ENCODE data around the gene CD2. TPM values are rescaled to one million over a fixed set of nuclear protein-coding genes. Genes with fewer than 3 reads are reported as not detected.

Gene CD2
- total RNA-seq, 4 donors from 2014 or later, result 1.9 to 9.7 (median 2.6) TPM

GRCh38 chr1:116769994-116770393 is 15.8 kb downstream of the CD2 start:
- TF ChIP-seq POLR2A (IDR thresholded peaks at IDR 0.05) (no peak), CTCF (IDR thresholded peaks at IDR 0.05) (no peak)
- DNase-seq, result no peak
- H3K4me3 ChIP-seq (replicated peaks in 1 of 3), result no peak overlapping the region
- H3K9me3 ChIP-seq, result no peaks in the 10 kb centered on the region
- intact Hi-C loops (cut with DNase I), result no loop called here
- H3K36me3 ChIP-seq, result no peaks in the 10 kb centered on the region
- no peak overlapping the region for H3K27ac ChIP-seq
- no peaks in the 10 kb centered on the region for H3K27me3 ChIP-seq
- H3K4me1 ChIP-seq, result no peaks in the 10 kb centered on the region
- WGBS, 2 donors, result 80 to 91% methylated on average over 9 of the region's 9 CpGs

GRCh38 chr1:116770625-116771024 is 16.4 kb downstream of the CD2 start:
- TF ChIP-seq POLR2A (IDR thresholded peaks at IDR 0.05) (no peak), CTCF (IDR thresholded peaks at IDR 0.05) (no peak)
- intact Hi-C loops (cut with DNase I), result no loop called here
- 78 to 84% methylated on average over 5 of the region's 5 CpGs for WGBS, 2 donors

GRCh38 chr1:116771997-116772647 is 17.9 kb downstream of the CD2 start:
- Histone ChIP-seq H3K27me3 (no peaks in the 10 kb centered on the region), H3K27ac (no peak overlapping the region), H3K4me1 (no peaks in the 10 kb centered on the region), H3K4me3 (replicated peaks in 1 of 3) (no peak overlapping the region), H3K9me3 (no peaks in the 10 kb centered on the region), H3K36me3 (no peaks in the 10 kb centered on the region)
- intact Hi-C loops (cut with DNase I), result no loop called here
- TF ChIP-seq CTCF (IDR thresholded peaks at IDR 0.05) (no peak), POLR2A (IDR thresholded peaks at IDR 0.05) (no peak)
- WGBS, 2 donors, result 76 to 83% methylated on average over 2 of the region's 2 CpGs
- no peak for DNase-seq

More at GRCh38 chr1:116770625-116771024, 16.4 kb downstream of the CD2 start:
- Histone ChIP-seq H3K36me3 (no peaks in the 10 kb centered on the region), H3K27me3 (no peaks in the 10 kb centered on the region), H3K9me3 (no peaks in the 10 kb centered on the region), H3K27ac (no peak overlapping the region), H3K4me3 (replicated peaks in 1 of 3) (no peak overlapping the region), H3K4me1 (no peaks in the 10 kb centered on the region)
- DNase-seq, result no peak

GRCh38 chr1:116772648-116773045 is 18.4 kb downstream of the CD2 start:
- intact Hi-C loops (cut with DNase I), result no loop called here
- no peaks in the 10 kb centered on the region for H3K4me1 ChIP-seq
- no peak overlapping the region for H3K27ac ChIP-seq
- no peak for DNase-seq
- WGBS, 2 donors, result 71 to 78% methylated on average over 1 of the region's 1 CpG
- TF ChIP-seq CTCF (IDR thresholded peaks at IDR 0.05) (no peak), POLR2A (IDR thresholded peaks at IDR 0.05) (no peak)
- H3K27me3 ChIP-seq, result no peaks in the 10 kb centered on the region
- no peak overlapping the region for H3K4me3 ChIP-seq (replicated peaks in 1 of 3)
- no peaks in the 10 kb centered on the region for H3K9me3 ChIP-seq
- no peaks in the 10 kb centered on the region for H3K36me3 ChIP-seq

- WGBS, 2 donors, result 73 to 81% methylated on average over 29 of the region's 29 CpGs
- DNase-seq, result peak; percentile 21 to 30
- H3K27ac ChIP-seq, result no peak overlapping the region
- H3K4me3 ChIP-seq (replicated peaks in 1 of 3), result no peak overlapping the region
- H3K4me1 ChIP-seq, result no peaks in the 10 kb centered on the region
- H3K36me3 ChIP-seq, result no peaks in the 10 kb centered on the region
- no peaks in the 10 kb centered on the region for H3K9me3 ChIP-seq
- TF ChIP-seq CTCF (IDR thresholded peaks at IDR 0.05) (no peak), POLR2A (IDR thresholded peaks at IDR 0.05) (no peak)
- intact Hi-C loops (cut with DNase I), result no loop called here
- H3K27me3 ChIP-seq, result no peaks in the 10 kb centered on the region
Measured at GRCh38 chr1:116775116-116775752, 21.0 kb downstream of the CD2 start.

Data from thyroid gland (tissue), 4 donors.